HL-60 (cell line): ENCODE results near the gene LRRTM4.

Source experiments
- GABPA ChIP-seq: IDR thresholded peaks from 2 replicates; pipeline ENCODE4 v1.6.1; 2012; ENCODE audit warnings: low read depth
- POLR2AphosphoS5 ChIP-seq: IDR thresholded peaks from 2 replicates; pipeline ENCODE4 v1.6.1; 2012; ENCODE audit warnings: low read depth
- TF ChIP-seq, protein P1 (sequence below): IDR thresholded peaks from one replicate; pipeline ENCODE4 v1.5.1; 2011; ENCODE audit warnings: low read length, control low read depth, inconsistent platforms; ENCODE audit not compliant: insufficient read depth
- TF ChIP-seq, protein P2 (sequence below): IDR thresholded peaks from 2 replicates; pipeline ENCODE4 v1.6.1; 2012; ENCODE audit warnings: low read depth; ENCODE audit not compliant: insufficient replicate concordance

DNA sequence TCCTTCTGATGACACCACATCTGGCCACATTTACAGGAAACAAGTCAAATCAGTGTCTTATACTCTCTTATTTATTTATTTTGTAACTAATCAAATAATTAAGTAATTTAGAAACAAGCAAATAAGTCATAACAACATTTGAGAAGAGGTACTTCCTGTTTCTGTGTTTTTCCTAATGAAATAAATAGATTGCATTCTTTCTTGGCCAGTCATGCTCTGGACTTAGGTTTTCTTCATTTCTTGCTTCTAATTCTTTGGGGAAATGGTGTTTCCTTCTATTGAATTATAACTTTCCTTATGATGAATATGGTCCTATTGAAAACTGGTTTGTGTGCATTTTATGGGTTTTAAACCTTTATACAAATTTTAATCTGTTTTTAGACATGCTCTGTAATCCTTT is 546.4 kb downstream of the LRRTM4 start:
- TF ChIP-seq, protein P1, sequence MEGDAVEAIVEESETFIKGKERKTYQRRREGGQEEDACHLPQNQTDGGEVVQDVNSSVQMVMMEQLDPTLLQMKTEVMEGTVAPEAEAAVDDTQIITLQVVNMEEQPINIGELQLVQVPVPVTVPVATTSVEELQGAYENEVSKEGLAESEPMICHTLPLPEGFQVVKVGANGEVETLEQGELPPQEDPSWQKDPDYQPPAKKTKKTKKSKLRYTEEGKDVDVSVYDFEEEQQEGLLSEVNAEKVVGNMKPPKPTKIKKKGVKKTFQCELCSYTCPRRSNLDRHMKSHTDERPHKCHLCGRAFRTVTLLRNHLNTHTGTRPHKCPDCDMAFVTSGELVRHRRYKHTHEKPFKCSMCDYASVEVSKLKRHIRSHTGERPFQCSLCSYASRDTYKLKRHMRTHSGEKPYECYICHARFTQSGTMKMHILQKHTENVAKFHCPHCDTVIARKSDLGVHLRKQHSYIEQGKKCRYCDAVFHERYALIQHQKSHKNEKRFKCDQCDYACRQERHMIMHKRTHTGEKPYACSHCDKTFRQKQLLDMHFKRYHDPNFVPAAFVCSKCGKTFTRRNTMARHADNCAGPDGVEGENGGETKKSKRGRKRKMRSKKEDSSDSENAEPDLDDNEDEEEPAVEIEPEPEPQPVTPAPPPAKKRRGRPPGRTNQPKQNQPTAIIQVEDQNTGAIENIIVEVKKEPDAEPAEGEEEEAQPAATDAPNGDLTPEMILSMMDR, result no peak
- TF ChIP-seq, protein P2, sequence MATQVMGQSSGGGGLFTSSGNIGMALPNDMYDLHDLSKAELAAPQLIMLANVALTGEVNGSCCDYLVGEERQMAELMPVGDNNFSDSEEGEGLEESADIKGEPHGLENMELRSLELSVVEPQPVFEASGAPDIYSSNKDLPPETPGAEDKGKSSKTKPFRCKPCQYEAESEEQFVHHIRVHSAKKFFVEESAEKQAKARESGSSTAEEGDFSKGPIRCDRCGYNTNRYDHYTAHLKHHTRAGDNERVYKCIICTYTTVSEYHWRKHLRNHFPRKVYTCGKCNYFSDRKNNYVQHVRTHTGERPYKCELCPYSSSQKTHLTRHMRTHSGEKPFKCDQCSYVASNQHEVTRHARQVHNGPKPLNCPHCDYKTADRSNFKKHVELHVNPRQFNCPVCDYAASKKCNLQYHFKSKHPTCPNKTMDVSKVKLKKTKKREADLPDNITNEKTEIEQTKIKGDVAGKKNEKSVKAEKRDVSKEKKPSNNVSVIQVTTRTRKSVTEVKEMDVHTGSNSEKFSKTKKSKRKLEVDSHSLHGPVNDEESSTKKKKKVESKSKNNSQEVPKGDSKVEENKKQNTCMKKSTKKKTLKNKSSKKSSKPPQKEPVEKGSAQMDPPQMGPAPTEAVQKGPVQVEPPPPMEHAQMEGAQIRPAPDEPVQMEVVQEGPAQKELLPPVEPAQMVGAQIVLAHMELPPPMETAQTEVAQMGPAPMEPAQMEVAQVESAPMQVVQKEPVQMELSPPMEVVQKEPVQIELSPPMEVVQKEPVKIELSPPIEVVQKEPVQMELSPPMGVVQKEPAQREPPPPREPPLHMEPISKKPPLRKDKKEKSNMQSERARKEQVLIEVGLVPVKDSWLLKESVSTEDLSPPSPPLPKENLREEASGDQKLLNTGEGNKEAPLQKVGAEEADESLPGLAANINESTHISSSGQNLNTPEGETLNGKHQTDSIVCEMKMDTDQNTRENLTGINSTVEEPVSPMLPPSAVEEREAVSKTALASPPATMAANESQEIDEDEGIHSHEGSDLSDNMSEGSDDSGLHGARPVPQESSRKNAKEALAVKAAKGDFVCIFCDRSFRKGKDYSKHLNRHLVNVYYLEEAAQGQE, result no peak
- TF ChIP-seq POLR2AphosphoS5, result no peak
- no peak for TF ChIP-seq GABPA
